H1 (cell line): ENCODE results near the gene DNAI1. TPM values are rescaled to one million over a fixed set of nuclear protein-coding genes. Genes with fewer than 3 reads are reported as not detected.

ENCODE experiments used
- ATF3 ChIP-seq: IDR thresholded peaks from 2 replicates; pipeline ENCODE4 v1.6.1; 2011; ENCODE audit warnings: low read depth, mild to moderate bottlenecking, low read length; ENCODE audit not compliant: insufficient read depth
- GABPA ChIP-seq: IDR thresholded peaks from 2 replicates; pipeline ENCODE4 v1.6.1; 2011; ENCODE audit warnings: mild to moderate bottlenecking, low read length, moderate library complexity, borderline replicate concordance; ENCODE audit not compliant: insufficient read depth
- POU5F1 ChIP-seq: IDR thresholded peaks from 2 replicates; pipeline ENCODE4 v1.6.1; 2011; ENCODE audit warnings: low read depth, mild to moderate bottlenecking, low read length, moderate library complexity
- SIX5 ChIP-seq: IDR thresholded peaks from 2 replicates; pipeline ENCODE4 v1.6.1; 2011; ENCODE audit warnings: mild to moderate bottlenecking, low read depth, low read length
- SP1 ChIP-seq: IDR thresholded peaks from 2 replicates; pipeline ENCODE4 v1.6.1; 2011; ENCODE audit warnings: low read depth, low read length
- TBP ChIP-seq: IDR thresholded peaks from 2 replicates; pipeline ENCODE4 v1.6.1; 2011; ENCODE audit warnings: low read depth, low read length, improper control_type of control experiment
- polyA plus RNA-seq, 7 experiments: library from polyadenylated mRNA; depleted of rRNA in 3 of 7; stranded (reverse) in 5 of 7; unstranded in 2 of 7; fragments of >200 nt in 5 of 7; fragments of 200-250 nt in 2 of 7; gene quantifications; 1 replicate in 5 of 7; 2 replicates in 1 of 7; 4 replicates in 1 of 7; pipeline versions ENCODE4 v1.2.1 to v1.2.3, GENCODE V29; 2011 to 2013; ENCODE audit warnings: missing spikeins in 2 of 7, mixed read lengths in 2 of 7
- total RNA-seq: library from RNA; stranded (reverse); fragmentation: NEBNext Ultra II Directional; extraction: Animal tissue kit (Norgen Biotek cat#: 25700); gene quantifications from 2 replicates; pipeline ENCODE4 v1.2.1, GENCODE V29; 2021

DNAI1 gene
- total and polyA plus RNA-seq, 2 of the 8 experiments (the other 6 are each of a cell fraction or from before 2014, with no cell fraction given), result 0.37 to 0.54 TPM

- TF ChIP-seq SIX5, result no peak
- no peak for TF ChIP-seq SP1
- no peak for TF ChIP-seq POU5F1
- no peak for TF ChIP-seq GABPA
- no peak for TF ChIP-seq ATF3
- TF ChIP-seq TBP, result no peak
Observed at GRCh38 chr9:34520505-34521385, 62.1 kb downstream of the DNAI1 start (continued).
